GM18867 (cell line): ENCODE results near the gene CRYGS.
"Not testable (repeated sequence)": the region's sequence is repeated elsewhere in the genome, so short reads cannot be mapped to it uniquely, and the experiment has no call there.

Experiments used
- ATAC-seq: cut with Tn5 transposase; IDR thresholded peaks from one replicate; pipeline ENCODE4 v1.9.1; 2021; ENCODE audit warnings: mild to moderate bottlenecking, moderate library complexity; ENCODE audit not compliant: unreplicated experiment

CRYGS gene

DNA sequence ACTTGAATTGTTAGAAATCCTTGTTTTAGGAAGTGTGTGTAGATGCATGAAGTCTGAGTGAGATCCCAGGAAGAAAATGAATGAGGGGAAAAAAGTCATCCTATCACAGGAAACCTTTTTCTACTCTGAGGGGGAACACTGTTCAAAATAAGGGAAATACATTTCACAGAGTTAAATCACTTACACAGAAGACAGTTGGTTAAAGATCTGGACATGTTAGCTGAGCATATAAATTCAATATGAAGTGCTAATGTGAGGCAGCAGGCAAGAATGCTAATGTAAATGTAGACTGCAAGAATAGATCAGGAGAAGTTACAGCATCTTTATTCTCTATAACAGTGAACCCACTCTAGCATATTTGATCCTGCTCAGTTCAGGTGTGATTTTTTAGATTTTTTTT lies 20.4 kb upstream of the CRYGS start:
- ATAC-seq = no peak

DNA sequence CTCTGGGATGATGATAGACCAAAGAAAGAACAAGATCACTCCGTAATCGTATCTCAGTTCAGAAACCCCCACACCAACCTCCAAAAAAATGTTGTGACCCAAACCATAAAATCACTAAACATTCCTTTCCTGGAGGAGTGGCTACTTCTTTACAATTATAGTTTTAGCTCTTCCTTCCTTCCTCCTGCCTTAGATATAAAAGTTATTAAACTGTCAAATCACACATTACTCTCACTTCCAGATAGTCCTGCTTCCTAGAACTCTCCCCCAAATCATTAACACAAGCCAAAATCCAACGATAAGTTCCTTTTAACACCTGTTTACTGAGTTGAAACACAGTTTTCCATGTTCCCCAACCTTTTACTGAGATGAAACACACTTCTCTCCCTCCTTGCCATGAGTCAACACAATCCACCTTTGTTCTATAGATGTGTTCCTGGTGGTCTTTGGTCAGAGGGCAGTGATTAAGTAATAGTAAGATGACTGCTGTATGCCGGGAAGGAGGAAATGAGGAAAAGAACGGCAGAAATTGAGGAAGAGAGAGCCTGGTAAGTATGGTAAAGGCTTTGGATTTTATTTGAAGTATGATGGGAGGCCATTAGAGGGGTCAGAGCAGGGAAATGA lies 8.3 kb upstream of the CRYGS start:
- ATAC-seq = no peak

DNA sequence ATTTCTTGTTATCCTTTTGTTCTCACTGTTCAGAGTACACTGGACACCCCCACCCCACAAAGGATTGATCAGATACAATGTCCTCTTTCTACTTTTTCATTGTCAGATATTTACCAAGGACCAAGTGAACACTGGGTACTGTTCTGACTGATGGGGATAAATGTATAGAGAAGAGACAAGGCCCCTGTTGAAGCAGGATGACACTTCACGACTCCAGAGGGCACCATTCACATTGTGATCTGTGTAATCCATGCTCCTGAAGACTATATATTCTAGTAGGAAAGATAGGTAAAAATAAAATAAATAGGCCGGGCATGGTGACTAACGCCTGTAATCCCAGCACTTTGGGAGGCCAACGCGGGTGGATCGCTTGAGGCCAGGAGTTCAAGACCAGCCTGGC lies 7.2 kb upstream of the CRYGS start:
- no peak for ATAC-seq

DNA sequence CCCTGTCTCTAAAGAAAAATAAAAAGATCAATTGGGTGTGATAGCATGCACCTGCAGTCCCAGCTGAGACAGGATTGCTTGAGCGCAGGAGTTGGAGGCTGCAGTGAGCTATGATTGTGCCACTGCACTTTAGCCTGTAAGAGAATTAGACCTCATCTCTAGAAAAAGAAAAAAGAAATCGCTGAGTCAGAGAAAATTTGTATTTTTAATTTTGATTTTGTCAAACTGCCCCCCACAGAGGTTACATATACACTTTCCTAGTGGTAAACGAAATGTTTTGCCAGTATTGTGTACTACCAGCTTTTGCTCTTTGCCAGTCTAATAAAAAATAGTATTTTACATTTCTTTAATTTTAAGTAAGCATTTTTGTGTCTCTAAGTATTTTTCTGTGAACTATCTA lies 5.3 kb upstream of the CRYGS start:
- ATAC-seq = no peak

DNA sequence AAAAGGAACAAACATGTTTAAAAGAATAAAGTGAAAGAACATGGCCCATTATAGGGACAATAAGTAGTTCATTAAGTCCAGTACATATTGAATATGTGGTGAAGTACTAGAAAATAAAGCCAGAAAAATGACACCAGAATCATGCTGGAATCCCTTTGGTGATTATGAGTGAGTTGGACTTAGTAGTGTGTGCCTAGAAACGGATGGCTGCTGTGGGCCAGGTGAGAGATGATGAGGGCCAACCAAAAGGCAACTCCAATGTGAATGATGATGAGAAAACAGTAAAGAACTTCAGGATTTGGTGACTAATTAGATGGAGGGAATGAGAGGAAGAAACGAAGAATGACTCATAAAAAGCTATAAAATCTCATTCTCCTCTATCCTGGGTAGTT lies 3.3 kb downstream of the CRYGS start:
- no peak for ATAC-seq

DNA sequence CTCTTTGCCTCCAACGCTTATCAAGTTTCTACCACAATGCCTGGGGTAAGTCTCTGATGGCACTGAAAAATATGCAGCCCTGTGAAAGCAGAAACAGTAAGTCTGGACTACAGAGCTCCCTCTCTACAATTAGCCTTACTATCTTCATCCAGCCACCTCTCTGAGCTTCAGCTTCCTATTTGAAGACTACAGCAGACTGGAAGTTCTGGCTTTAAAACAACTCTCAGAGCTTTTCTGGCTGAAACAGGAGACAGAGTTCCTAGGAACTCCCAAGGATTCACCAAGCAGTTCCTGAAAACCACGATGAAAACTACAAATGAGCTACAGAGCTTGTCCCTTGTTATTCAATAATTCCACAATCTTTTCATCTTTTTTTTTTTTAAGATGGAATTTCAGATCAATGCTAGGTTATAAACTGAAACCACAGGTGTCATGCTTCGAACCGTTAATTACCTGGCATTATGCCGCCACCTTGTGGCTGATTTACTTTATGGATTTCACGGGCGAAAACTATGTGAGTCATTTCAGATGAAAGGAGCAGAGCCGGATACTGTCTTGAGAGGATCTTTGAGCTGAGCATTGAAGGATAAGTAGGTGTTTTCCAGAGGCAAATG lies 3.9 kb downstream of the CRYGS start:
- no peak for ATAC-seq

DNA sequence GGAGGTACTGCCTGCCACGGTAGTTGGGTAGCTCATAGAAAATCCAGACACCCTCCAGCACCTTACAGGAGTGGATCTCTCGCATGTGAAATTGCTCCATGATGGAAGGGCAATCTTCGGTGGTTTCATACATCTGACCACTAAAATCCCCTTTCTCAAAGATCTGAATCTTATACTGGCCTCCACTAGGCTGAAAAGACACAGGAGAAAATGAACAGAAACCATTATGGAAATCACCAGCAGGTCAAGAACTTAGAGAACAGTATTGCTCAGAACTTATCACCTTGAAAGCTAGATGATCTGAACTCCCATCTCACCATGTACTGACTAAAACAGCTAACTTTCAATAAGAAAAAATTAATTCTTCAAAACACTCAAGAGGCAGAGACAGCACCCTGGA lies 5.4 kb downstream of the CRYGS start:
- peak; percentile 28 for ATAC-seq

DNA sequence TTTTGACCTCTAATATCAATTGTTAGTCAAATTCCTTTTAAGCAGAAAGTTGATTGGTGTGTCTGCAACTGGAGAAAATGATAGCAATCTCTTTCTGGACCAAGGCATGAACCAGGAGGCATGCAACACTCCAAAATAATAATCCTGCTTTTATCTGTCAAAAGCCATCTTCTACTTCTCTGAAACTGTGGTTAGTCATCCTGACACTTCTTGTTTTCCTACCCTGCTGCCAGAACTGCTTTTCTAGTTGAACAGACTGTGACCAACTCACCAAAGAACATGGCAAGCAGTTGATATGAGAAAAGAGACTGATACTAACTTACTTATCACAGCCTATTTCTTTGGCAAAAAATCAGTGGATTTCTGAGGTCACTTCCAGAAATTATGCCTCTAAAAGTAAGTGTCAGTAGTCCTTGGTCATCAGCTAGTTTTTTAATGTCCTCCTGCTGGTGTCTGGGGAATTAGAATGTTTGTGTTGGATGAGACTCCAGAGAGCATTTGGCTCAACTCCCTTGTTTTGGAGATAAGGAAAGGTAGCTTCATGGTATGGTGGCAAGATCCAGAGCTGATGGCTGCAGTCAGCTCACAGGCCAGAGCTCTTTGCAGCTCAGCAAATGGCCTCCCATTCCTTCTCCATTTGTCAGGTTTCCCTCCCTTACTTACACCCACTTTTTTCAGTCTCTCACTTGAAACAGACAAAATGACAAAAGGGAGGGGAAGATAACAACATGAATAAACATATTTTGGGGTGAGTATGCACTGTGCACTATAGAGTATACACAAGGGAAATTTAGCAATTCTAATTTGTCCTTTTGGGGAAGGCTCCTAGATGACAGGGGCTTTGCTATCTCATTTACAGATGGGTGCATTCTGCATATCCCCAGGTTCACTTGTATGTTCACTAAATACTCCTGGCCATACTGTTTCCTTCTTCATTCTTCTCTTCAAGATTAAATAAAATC lies 7.0 kb downstream of the CRYGS start:
- no peak for ATAC-seq

DNA sequence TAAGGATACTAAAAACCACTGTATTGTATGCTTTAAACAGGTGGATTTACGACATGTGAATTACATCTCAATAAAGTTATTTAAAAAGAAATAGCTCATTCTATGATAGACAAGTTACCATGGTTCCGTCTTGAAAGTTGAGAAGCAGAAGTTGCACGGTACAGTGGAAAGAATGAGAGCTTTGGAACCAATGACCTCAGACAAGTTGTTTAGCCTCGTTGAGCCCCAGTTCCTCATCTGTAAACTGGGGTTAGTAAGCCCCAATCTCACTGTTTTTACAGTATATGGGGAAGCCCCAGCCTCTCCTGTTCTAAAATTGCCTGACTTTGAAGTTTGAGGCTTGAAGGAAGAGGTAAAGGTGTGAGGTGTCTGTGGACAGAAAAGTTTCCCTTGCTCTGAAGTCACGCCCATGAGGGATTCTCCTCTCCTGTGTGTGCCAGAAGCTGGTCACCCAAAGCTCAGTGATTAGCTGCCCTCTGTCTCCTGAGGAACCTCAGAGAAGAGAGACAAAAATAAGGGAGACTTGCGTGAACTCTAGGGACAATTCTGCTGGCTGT lies 10.0 kb downstream of the CRYGS start:
- ATAC-seq = peak; percentile 88

DNA sequence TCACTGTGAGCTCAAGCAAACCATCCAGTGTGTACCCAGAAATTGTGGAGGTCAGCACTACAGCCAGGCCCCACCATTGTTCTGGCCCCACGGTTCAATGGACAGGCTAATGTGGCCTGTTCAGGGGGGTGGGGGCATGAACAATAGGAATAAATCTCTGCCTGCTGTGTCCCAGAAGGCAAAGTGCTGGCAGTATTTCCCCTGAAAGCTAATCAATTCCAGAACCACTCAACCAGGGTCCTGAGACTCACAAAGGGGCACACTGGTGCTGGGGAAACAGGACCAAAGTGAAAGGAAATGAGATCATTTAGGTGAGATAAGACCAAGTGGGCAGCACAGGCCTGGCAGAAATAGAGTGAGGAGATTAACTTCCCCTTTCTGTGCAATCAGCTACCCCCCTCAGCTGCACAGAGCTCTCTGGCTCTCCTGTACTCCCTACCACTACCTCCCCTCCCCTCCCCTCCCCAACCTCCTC lies 11.5 kb downstream of the CRYGS start:
- ATAC-seq = peak; percentile 63

DNA sequence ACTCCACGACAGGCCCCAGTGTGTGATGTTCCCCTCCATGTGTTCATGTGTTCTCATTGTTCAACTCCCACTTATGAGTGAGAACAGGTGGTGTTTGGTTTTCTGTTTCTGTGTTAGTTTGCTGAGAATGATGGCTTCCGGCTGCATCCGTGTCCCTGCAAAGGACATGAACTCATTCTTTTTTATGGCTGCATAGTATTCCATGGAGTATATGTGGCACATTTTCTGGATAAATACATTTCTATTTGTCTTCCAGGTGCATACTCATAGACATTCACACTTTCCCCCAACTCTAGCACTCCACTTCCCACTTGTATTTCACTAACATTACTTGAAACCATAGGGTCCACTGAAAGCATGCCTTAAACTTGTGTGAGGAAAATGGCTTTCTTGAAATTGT lies 12.5 kb downstream of the CRYGS start:
- ATAC-seq = not testable (repeated sequence)

DNA sequence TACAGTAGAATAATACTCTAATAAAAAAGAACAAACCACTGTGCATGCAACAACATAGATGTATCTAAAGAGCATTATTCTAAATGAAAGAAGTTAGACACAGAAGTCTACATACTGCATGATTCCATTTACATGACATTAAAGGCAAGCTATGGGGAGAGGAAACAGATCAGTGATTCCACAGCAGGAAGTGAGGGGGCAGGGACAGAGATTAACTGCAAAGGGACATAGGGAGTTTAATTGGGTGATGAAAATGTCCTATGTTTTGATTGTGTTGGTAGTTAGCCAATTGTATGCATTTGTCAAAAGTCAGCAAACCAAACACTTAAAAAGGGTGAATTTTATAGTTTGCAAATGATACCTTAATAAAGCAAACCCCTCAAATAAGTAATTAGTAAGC lies 13.8 kb downstream of the CRYGS start:
- no peak for ATAC-seq

DNA sequence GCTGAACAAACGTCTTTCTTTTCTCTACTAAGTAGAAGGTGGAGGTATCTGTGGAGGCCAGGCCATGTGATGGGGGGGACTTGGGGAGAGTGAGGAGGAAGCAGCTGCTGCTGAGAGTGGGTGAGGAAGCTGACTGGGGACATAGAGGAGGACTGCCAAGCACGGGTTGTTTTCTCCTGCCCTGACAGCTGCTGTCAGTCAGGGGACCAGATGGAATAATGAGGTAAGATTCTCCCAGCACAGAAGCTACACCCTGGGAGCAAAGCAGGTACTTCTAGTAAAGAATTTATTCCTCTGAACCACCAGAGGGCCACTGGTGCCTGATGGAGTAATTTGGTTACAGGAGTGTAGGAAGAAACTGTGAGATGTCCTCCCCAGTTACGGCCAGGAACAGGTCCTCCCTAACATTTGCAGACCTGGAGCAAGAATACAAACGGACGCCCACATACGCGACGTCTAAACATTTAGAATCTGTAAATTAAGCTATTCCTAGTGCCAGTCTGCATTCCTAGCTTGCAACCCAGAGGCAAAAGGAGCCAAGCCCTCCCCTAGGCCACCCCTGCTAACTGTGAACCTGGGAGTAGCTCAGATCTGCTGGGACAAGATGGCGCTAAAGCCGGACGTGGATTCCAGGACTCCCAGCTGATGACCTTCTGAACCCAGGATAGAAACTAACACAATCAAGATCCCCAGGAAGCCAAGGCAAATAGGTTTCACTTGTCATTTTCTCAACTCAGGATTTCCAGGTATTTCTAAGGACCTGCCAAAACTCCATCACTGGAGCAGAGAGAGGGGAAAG lies 14.8 kb downstream of the CRYGS start:
- ATAC-seq = no peak

DNA sequence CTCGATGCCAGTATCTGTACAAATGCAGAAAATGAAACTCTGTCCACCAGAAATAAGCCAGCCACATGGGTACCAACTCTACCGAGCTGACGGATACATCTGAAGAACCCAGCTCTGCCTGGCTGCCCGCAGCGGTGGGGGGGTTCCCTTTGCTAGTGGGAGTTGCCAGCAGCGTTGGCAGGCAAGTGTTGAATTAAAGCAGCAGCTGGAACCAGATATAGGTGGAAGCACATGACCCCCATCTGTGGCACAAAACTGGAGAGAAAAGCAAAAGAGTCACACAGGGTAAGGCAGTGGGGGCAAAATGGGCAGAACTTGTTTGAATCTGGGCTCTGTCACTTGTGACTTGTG lies 17.9 kb downstream of the CRYGS start:
- ATAC-seq = peak; percentile 39

DNA sequence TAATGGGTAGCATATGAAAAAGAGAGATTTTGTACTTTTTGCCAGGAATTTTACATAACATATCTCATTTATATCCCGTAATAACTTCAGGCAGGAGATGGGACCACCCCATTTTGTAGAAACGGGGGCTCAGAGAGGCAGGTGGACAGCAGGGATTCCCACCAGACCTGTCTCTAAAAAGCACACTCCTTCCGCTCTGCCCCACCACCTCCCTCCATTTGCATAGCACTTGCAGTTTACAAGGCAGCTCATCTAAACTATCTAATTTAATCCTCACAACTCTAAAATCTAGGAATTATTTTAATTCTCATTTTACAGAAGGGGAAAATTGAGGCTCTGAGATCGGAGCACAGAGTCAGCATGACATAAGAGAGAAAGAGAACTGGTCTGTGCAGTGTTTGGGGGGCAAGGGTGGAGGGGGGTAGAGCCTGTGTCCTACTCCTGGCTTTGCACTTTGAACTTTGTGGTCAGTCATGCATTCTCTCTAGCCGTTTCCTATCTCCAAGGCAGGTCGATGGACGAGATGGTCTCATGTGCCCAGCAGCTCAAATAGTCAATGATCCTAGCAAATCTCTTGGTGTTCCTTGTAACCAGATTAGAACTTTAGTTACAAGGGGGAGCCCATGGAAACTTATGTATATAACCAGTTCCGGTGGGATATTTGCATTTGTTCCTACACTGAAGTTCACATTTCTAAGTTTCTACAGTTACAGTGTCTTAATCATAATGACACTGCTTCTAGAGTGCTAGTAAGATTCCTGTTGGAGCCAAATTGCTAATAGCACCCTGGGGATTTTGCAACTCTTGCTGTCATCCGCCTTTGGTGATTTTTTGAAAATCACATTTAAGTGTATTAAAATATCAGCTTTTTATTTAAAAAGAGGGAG lies 18.6 kb downstream of the CRYGS start:
- no peak for ATAC-seq

DNA sequence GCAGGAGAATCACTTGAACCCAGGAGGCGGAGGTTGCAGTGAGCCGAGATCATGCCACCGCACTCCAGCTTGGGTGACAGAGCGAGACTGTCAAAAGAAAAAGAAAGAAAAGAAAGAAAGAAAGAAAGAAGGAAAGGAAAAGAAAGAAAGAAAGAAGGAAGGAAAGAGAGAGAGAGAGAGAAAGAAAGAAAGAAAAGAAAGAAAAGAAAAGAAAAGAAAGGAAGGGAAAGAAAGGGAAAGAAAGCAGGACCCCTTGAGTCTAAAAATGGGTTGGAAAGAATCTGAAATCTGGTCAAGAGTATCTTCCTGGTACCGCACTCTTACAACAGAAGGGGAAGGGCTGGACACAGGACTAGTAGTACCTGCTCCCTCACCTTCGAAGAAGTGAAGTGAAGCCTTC lies 19.6 kb downstream of the CRYGS start:
- no peak for ATAC-seq

DNA sequence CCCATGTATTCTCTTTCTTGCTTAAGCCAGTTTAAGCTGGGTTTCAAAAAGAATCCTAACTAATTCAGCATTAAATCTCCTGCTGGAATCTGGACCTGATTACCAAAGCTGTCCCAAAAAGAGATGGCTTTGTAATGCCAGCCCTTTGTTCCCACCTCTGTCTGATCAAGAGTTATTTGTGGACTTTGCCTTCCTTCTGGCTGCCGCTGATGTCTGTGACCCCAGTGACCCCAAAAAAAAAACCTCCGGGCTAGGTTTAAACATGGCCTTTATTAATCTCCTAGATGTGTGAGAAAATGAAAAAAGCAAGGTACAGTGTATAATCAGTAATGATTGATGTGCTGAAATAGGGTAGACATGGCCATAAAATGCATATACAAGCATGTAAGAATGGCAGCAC lies 20.7 kb downstream of the CRYGS start:
- ATAC-seq = no peak

DNA sequence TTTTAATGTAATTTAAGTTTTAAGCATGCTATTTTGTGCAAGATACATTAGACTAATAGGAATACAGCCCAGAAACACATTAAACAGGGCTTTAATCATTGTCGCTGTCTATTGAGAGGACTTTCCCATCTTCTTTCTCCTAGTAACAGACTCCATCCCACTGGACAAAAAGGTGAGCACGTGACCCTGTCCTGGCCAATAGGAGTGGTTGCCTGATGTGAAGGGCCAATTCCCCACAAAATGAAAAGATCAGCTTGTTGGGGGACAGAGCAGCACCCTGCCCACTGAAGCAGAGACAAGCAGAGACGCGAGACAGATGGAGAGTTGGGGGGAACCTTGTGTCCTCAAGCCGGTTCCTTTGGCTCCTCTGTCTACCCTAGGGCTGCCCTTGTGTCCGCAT lies 21.2 kb downstream of the CRYGS start:
- no peak for ATAC-seq

DNA sequence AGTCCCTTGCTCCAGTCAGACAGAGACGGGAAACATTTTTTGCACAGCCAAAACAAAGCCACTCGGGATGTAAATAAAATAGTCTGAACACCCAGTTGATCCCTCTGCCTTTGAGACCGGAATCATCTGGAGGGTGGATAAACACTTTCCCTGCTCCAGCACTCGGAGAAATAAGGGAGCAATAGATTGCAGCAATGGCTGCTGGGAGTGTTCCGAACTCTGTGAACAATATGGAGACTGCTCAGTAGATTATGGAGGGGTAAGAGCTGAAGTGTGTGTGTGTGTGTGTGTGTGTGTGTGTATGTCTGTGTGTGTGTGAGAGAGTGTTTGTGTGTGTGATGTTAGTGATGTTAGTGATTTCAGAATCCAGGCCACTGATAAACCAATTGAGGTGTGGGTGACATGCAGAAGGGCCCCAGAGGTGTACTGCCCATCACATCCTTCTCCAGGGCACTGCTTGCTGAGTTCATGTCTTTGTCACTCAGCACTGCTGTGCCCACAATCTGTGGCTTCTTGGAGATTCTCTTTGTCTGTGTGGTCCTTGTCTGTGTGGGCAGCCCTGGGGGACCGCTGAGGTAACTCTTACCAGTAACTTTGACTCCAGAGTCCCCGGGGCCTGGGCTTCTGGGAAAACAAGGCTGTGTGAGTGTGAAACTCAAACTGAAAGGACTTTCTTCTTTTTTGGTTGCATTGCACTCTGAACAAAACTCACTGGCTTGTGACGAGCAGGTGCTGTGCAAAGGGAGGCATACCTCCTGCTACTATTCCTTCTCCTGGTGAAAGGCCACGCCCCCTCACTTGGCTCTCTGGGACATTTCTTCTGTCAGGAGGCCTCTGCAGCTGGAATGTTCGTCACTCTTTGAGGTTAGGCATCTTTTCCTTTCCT lies 23.0 kb downstream of the CRYGS start:
- ATAC-seq = peak; percentile 63
